GM12865 (cell line): ENCODE data around the gene RAPGEF5.
"Not testable (repeated sequence)": the region's sequence is repeated elsewhere in the genome, so short reads cannot be mapped to it uniquely, and the experiment has no call there.

Experiments
- DNase-seq: peaks from one replicate; pipeline ENCODE4 v3.0.0; 2010; ENCODE audit warnings: low read depth
- H3K4me3 ChIP-seq: 2 replicates; pipeline ENCODE4 v1.5.1; 2011; ENCODE audit warnings: mild to moderate bottlenecking, low read depth, low read length, control low read depth
- TF ChIP-seq, protein P1 (sequence below): IDR thresholded peaks from 2 replicates; pipeline ENCODE4 v1.5.1; 2011; ENCODE audit warnings: low read length, control low read depth, low read depth, inconsistent platforms; ENCODE audit not compliant: insufficient read depth; ENCODE audit errors: missing control alignments

Gene RAPGEF5

DNA sequence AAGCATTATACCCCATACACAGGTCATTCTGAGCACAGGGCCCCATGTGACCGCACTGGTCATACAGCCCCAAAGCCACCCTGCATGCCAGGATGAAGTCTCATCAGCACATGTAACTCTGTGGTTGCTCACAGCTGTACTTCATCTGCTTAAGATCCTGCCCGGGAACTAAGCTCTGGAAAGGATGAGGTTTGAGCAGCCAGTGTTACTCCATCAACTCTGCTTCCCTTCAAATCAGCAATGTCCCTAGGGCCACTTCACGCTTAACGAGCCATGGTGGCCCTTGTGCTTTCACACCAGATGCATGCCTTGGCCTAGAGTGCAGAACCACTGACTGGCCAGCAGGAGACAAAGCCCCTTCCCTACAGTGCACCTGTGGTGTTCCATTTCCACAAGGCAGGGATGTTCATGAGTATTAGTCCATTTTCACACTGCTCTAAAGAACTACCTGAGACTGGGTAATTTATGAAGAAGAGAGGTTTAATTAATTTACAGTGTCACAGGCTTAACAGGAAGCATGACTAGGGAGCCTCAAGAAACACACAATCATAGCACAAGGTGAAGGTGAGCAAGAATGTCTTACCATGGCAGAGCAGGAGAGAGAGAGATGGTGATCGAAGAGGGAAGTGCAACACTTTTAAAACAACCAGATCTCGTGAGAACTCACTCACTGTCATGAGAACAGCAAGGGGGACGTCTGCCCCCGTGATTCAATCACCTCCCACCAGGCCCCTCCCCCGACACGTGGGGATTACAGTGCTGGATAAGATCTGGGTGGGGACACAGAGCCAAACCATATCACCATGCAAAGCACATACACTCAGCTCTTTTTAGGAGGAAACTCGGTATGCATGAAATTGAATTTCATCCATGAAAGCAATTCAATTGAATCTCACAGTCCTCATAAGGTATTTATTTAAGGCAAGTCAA is 262.3 kb downstream of the RAPGEF5 start:
- no peak overlapping the region for H3K4me3 ChIP-seq
- no peak for DNase-seq
- TF ChIP-seq, protein P1, sequence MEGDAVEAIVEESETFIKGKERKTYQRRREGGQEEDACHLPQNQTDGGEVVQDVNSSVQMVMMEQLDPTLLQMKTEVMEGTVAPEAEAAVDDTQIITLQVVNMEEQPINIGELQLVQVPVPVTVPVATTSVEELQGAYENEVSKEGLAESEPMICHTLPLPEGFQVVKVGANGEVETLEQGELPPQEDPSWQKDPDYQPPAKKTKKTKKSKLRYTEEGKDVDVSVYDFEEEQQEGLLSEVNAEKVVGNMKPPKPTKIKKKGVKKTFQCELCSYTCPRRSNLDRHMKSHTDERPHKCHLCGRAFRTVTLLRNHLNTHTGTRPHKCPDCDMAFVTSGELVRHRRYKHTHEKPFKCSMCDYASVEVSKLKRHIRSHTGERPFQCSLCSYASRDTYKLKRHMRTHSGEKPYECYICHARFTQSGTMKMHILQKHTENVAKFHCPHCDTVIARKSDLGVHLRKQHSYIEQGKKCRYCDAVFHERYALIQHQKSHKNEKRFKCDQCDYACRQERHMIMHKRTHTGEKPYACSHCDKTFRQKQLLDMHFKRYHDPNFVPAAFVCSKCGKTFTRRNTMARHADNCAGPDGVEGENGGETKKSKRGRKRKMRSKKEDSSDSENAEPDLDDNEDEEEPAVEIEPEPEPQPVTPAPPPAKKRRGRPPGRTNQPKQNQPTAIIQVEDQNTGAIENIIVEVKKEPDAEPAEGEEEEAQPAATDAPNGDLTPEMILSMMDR = peak; percentile 28

DNA sequence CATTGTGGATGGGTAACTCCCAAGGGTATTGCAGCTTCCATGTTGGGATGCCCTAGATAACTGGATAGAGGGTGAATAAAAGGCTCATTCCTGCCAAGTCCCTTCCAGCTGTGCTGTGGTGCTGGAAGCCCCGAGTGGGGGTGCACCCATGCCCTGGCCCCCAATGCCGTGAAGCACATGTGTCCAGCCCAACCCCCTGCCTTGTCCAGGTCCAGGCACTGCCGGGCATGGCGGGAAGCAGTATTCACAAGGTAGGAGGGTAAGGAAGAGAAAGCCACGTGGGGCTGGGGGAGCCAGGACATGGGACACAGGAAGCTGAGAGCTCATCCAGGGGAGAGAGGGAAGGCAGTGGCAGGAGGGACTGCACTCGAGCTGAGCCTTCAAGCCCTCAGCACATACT is 263.0 kb downstream of the RAPGEF5 start:
- DNase-seq = no peak
- TF ChIP-seq, protein P1 = no peak
- no peak overlapping the region for H3K4me3 ChIP-seq

DNA sequence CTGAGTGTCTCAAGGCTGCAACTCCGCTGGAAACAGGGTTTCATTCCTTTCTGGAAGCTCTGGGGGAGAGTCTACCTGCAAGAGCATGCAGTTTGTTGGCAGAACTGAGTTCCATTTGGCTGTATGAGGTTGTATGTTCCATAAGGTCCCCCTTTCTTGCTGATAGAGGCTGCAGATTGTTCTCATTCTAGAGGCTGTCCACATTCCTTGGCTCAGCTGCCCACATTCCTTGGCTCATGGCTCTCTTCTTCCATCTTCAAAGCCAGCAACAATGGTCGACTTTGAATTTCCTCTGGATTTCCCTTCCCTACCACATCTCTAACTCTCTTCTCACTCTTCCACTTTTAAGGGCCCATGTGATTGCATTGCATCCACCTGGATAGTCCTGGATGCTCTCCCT is 264.0 kb downstream of the RAPGEF5 start:
- no peak overlapping the region for H3K4me3 ChIP-seq
- no peak for DNase-seq
- TF ChIP-seq, protein P1 = no peak

DNA sequence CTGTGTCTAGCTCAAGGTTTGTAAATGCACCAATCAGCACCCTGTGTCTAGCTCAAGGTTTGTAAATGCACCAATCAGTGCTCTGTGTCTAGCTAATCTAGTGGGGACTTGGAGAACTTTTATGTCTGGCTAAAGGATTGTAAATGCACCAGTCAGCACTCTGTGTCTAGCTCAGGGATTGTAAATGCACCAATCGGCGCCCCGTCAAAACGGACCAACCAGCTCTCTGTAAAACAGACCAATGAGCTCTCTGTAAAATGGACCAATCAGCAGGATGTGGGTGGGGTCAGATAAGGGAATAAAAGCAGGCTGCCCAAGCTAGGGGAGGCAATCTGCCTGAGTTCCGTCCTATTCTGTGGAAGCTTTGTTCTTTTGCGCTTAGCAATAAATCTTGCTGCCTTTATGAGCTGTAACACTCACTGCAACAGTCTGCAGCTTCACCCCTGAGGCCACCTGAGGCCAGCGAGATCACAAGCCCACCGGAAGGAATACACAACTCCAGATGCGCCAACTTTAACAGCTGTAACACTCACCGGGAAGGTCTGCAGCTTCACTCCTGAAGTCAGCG is 265.9 kb downstream of the RAPGEF5 start:
- DNase-seq = not testable (repeated sequence)

DNA sequence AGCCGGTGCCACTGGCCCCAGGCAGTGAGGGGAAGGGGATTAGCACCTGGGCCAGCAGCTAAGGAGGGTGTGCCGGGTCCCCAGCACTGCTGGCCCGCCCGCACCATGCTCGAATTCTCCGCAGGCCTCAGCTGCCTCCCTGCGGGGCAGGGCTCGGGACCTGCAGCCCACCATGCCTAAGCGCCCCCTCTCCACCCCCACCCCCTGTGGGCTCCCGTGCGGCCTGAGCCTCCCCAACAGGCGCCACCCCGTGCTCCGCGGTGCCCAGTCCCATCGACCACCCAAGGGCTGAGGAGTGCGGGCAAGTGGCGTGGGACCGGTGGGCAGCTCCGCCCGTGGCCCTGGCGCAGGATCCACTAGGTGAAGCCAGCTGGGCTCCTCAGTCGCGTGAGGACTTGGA is 266.4 kb downstream of the RAPGEF5 start:
- no peak for DNase-seq
- TF ChIP-seq, protein P1 = no peak
- H3K4me3 ChIP-seq = no peak overlapping the region

More for the DNA sequence above, 265.9 kb downstream of the RAPGEF5 start:
- not testable (repeated sequence) for H3K4me3 ChIP-seq

DNA sequence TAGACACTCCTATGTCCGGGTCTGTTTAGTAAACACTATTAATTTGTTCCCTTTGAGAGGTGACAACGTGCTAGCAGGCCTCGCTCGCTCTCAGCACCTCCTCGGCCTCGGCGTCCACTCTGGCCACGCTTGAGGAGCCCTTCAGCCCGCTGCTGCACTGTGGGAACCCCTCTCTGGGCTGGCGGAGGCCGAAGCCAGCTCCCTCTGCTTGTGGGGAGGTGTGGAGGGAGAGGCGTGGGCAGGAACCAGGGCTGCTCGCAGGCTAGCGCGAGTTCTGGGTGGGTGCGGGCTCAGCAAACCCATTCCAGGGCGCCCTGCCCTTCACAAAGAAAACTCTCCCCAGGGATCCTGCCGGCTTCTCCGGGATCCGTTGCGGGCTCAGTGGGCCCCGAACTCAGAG is 266.8 kb downstream of the RAPGEF5 start:
- DNase-seq = no peak
- no peak overlapping the region for H3K4me3 ChIP-seq
- TF ChIP-seq, protein P1 = no peak

DNA sequence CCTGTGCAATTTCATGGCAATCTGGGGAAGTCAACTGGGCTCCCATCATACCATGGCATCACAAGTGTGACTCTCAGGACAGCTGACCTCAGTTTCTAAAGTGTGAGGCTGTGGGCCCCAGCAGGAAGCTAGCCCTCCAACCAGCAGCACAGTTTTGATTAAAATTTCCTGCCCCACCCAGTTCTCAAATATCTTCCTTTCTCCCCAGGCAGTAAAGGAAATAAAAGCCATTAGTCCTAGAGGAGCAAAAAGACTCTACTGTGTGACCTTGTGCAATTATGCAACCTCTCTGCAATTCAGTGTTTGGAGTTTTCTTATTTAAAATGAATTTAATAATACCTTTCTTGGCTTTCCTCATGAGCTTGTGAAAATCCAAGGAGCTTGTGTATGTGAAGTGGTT is 268.1 kb downstream of the RAPGEF5 start:
- DNase-seq = no peak
- H3K4me3 ChIP-seq = no peak overlapping the region
- TF ChIP-seq, protein P1 = no peak
